Peyer's patch (tissue), 4 donors: ENCODE measurements around the gene CCDC192. TPM values are rescaled to one million over a fixed set of nuclear protein-coding genes. Genes with fewer than 3 reads are reported as not detected.
"Not testable (repeated sequence)": the region's sequence is repeated elsewhere in the genome, so short reads cannot be mapped to it uniquely, and the experiment has no call there.

Experiments used
- DNase-seq, 3 donors: peaks; one replicate each; pipeline ENCODE4 v3.0.0-alpha.2; 2017 to 2019
- H3K27ac ChIP-seq, 4 donors: fragments of 200-600 bp; sonication (generic); one replicate each; pipeline ENCODE4 v1.5.1; 2016 to 2019
- H3K27me3 ChIP-seq, 2 donors: fragments of 200-600 bp; sonication (generic); one replicate each; pipeline ENCODE4 v1.5.1; 2019
- H3K36me3 ChIP-seq, 3 donors: fragments of 200-600 bp; sonication (generic); one replicate each; pipeline ENCODE4 v1.5.1; 2016 to 2019
- H3K4me1 ChIP-seq, 4 donors: fragments of 200-600 bp; sonication (generic); one replicate each; pipeline ENCODE4 v1.5.1; 2016 to 2019
- H3K4me3 ChIP-seq, 4 donors: fragments of 200-600 bp; sonication (generic); 1 replicate in 3 of 4; 2 replicates in 1 of 4; pipeline ENCODE4 v1.5.1; 2016 to 2019; ENCODE audit warnings: mild to moderate bottlenecking in 1 of 4
- H3K9me3 ChIP-seq, 4 donors: fragments of 200-600 bp; sonication (generic); one replicate each; pipeline ENCODE4 v1.5.1; 2016 to 2019; ENCODE audit warnings: mild to moderate bottlenecking in 1 of 4
- POLR2A ChIP-seq, 2 donors: fragments of 450-650 bp; IDR thresholded peaks; one replicate each; pipeline ENCODE4 v1.5.1; 2017; ENCODE audit warnings: antibody characterized with exemption in 2 of 2, mild to moderate bottlenecking in 2 of 2, moderate library complexity in 2 of 2
- total RNA-seq, 4 donors: library from RNA; depleted of rRNA; stranded (reverse); fragments of >200 nt; gene quantifications; one replicate each; pipeline ENCODE4 v1.1.0, GENCODE V29; 2016
- TF ChIP-seq, protein P1 (sequence below), 6 experiments: fragments of 450-650 bp in 4 of 6; fragments of 200-600 bp in 2 of 6; sonication (generic) in 1 of 6; IDR thresholded peaks; one replicate each; pipeline ENCODE4 v1.5.1; 2017 to 2019; ENCODE audit warnings: antibody characterized with exemption in 6 of 6, mild to moderate bottlenecking in 3 of 6, moderate library complexity in 1 of 6

CCDC192 gene
- total RNA-seq, 4 donors from 2014 or later, result not detected

DNA sequence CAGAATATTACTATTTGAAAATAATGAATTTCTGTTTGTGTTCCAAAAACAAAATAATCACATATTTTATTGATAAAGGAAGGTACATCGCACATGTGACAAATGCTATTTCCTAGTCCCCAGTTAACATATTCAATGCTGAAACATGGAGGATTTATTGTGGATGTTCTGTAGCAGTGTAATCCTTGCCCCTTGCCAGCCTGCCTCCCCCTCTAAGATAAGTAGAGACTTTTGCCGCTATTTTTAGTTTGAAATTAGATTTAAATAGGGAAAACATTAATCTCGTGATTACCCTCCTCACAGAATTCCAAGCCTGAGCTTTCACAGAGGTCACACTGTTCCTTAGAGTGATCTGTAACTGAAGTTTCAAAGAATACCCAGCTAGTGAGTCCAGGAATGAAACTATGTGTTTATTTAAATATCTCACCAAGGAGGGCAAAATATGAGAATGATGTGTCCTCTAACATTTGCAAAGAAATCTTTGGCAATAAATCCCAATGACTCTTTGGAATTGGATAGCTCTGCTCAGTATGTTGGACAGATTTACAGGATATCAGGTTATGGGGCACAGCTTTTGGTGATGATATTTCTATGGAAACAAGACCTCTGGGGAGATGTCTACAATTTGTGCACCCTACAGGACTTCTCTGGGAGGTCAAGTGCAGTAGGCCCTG, 37.0 kb upstream of the CCDC192 start:
- Histone ChIP-seq H3K27ac (no peak overlapping the region), H3K4me1 (no peaks in the 10 kb centered on the region), H3K9me3 (no peaks in the 10 kb centered on the region), H3K4me3 (no peak overlapping the region), H3K27me3 (no peaks in the 10 kb centered on the region), H3K36me3 (no peaks in the 10 kb centered on the region)
- DNase-seq, result no peak
- TF ChIP-seq, protein P1, sequence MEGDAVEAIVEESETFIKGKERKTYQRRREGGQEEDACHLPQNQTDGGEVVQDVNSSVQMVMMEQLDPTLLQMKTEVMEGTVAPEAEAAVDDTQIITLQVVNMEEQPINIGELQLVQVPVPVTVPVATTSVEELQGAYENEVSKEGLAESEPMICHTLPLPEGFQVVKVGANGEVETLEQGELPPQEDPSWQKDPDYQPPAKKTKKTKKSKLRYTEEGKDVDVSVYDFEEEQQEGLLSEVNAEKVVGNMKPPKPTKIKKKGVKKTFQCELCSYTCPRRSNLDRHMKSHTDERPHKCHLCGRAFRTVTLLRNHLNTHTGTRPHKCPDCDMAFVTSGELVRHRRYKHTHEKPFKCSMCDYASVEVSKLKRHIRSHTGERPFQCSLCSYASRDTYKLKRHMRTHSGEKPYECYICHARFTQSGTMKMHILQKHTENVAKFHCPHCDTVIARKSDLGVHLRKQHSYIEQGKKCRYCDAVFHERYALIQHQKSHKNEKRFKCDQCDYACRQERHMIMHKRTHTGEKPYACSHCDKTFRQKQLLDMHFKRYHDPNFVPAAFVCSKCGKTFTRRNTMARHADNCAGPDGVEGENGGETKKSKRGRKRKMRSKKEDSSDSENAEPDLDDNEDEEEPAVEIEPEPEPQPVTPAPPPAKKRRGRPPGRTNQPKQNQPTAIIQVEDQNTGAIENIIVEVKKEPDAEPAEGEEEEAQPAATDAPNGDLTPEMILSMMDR (IDR thresholded peaks at IDR 0.05), result no peak
- TF ChIP-seq POLR2A (IDR thresholded peaks at IDR 0.05), result no peak

- no peak for DNase-seq
- H3K27ac ChIP-seq, result no peak overlapping the region
- H3K9me3 ChIP-seq, result no peaks in the 10 kb centered on the region
- no peaks in the 10 kb centered on the region for H3K27me3 ChIP-seq
- H3K4me1 ChIP-seq, result no peaks in the 10 kb centered on the region
- no peak overlapping the region for H3K4me3 ChIP-seq
- no peaks in the 10 kb centered on the region for H3K36me3 ChIP-seq
- TF ChIP-seq, protein P1 (IDR thresholded peaks at IDR 0.05), result no peak
- TF ChIP-seq POLR2A (IDR thresholded peaks at IDR 0.05), result no peak
Measured at GRCh38 chr5:127667926-127668325, 35.3 kb upstream of the CCDC192 start.

GRCh38 chr5:127671218-127671617, 32.0 kb upstream of the CCDC192 start:
- DNase-seq, result no peak
- TF ChIP-seq, protein P1 (IDR thresholded peaks at IDR 0.05), result no peak
- no peak for TF ChIP-seq POLR2A (IDR thresholded peaks at IDR 0.05)
- Histone ChIP-seq H3K27ac (no peak overlapping the region), H3K27me3 (no peaks in the 10 kb centered on the region), H3K36me3 (no peaks in the 10 kb centered on the region), H3K4me1 (no peaks in the 10 kb centered on the region), H3K4me3 (no peak overlapping the region), H3K9me3 (no peaks in the 10 kb centered on the region)

- no peak for TF ChIP-seq POLR2A (IDR thresholded peaks at IDR 0.05)
- TF ChIP-seq, protein P1 (IDR thresholded peaks at IDR 0.05), result no peak
- no peaks in the 10 kb centered on the region for H3K27me3 ChIP-seq
- no peaks in the 10 kb centered on the region for H3K4me1 ChIP-seq
- H3K4me3 ChIP-seq, result no peak overlapping the region
- no peak overlapping the region for H3K27ac ChIP-seq
- no peaks in the 10 kb centered on the region for H3K36me3 ChIP-seq
- H3K9me3 ChIP-seq, result no peaks in the 10 kb centered on the region
- no peak for DNase-seq
Measured at GRCh38 chr5:127673117-127673800, 29.9 kb upstream of the CCDC192 start.

- not testable (repeated sequence) for H3K9me3 ChIP-seq, H3K27me3 ChIP-seq, H3K27ac ChIP-seq, H3K4me3 ChIP-seq, H3K36me3 ChIP-seq, DNase-seq, H3K4me1 ChIP-seq
Measured at GRCh38 chr5:127676951-127677350, 26.2 kb upstream of the CCDC192 start.

- H3K36me3 ChIP-seq, DNase-seq, H3K9me3 ChIP-seq, H3K4me3 ChIP-seq, H3K27ac ChIP-seq, H3K4me1 ChIP-seq, H3K27me3 ChIP-seq: not testable (repeated sequence)
Measured at GRCh38 chr5:127679691-127680330, 23.4 kb upstream of the CCDC192 start.
